H1 (cell line): ENCODE data around the gene DCLRE1B. TPM values are rescaled to one million over a fixed set of nuclear protein-coding genes. Genes with fewer than 3 reads are reported as not detected.

ENCODE experiments used
- EP300 ChIP-seq, 2 experiments: IDR thresholded peaks; 1 replicate in 1 of 2; 2 replicates in 1 of 2; pipeline ENCODE4 v1.6.1; 2011 to 2012; ENCODE audit warnings: low read depth in 2 of 2, low read length in 2 of 2, mild to moderate bottlenecking in 2 of 2, borderline replicate concordance in 1 of 2, inconsistent platforms in 1 of 2, moderate library complexity in 1 of 2
- HDAC6 ChIP-seq: IDR thresholded peaks from one replicate; pipeline ENCODE4 v1.7.1; 2012; ENCODE audit warnings: low read depth, mild to moderate bottlenecking, inconsistent platforms, low read length, moderate library complexity
- SP2 ChIP-seq: IDR thresholded peaks from 2 replicates; pipeline ENCODE4 v1.6.1; 2012; ENCODE audit warnings: mild to moderate bottlenecking, low read length, inconsistent platforms
- YY1 ChIP-seq: IDR thresholded peaks from 2 replicates; pipeline ENCODE4 v1.6.1; 2011; ENCODE audit warnings: low read depth, mild to moderate bottlenecking, low read length
- polyA plus RNA-seq, 7 experiments: library from polyadenylated mRNA; depleted of rRNA in 3 of 7; stranded (reverse) in 5 of 7; unstranded in 2 of 7; fragments of >200 nt in 5 of 7; fragments of 200-250 nt in 2 of 7; gene quantifications; 1 replicate in 5 of 7; 2 replicates in 1 of 7; 4 replicates in 1 of 7; pipeline versions ENCODE4 v1.2.1 to v1.2.3, GENCODE V29; 2011 to 2013; ENCODE audit warnings: missing spikeins in 2 of 7, mixed read lengths in 2 of 7
- total RNA-seq: library from RNA; stranded (reverse); fragmentation: NEBNext Ultra II Directional; extraction: Animal tissue kit (Norgen Biotek cat#: 25700); gene quantifications from 2 replicates; pipeline ENCODE4 v1.2.1, GENCODE V29; 2021
- TF ChIP-seq, protein P1 (sequence below): fragments of 300-600 bp; sonication (generic); IDR thresholded peaks from 2 replicates; pipeline ENCODE4 v1.7.1; 2012; ENCODE audit warnings: low read length, moderate library complexity, mild to moderate bottlenecking, inconsistent platforms; ENCODE audit not compliant: insufficient replicate concordance
- TF ChIP-seq, protein P2 (sequence below): IDR thresholded peaks from 2 replicates; pipeline ENCODE4 v1.6.1; 2012; ENCODE audit warnings: low read length, inconsistent platforms

DCLRE1B gene
- total and polyA plus RNA-seq, 2 of the 8 experiments (the other 6 are each of a cell fraction or from before 2014, with no cell fraction given): 5.5 to 11.0 TPM

DNA sequence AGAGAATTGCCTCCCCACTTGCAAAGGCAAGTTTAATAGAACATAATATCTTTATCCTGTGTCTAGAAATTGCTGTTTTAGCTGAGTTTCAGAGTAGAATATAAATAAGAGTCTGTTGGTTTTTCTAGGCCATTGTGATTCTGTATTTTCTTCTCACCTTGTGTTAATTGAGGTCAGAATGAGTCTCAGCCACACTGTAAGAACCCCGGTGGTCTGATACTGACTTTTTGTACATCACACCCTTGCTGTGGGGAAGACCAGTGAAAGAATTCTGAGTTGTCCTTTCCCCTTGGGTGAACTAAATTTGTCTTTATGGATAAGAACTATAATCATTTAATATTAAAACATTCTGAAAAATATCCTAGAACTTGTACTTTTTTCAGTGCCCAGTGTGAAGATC lies 30.8 kb downstream of the DCLRE1B start (continued):
- TF ChIP-seq, protein P1, sequence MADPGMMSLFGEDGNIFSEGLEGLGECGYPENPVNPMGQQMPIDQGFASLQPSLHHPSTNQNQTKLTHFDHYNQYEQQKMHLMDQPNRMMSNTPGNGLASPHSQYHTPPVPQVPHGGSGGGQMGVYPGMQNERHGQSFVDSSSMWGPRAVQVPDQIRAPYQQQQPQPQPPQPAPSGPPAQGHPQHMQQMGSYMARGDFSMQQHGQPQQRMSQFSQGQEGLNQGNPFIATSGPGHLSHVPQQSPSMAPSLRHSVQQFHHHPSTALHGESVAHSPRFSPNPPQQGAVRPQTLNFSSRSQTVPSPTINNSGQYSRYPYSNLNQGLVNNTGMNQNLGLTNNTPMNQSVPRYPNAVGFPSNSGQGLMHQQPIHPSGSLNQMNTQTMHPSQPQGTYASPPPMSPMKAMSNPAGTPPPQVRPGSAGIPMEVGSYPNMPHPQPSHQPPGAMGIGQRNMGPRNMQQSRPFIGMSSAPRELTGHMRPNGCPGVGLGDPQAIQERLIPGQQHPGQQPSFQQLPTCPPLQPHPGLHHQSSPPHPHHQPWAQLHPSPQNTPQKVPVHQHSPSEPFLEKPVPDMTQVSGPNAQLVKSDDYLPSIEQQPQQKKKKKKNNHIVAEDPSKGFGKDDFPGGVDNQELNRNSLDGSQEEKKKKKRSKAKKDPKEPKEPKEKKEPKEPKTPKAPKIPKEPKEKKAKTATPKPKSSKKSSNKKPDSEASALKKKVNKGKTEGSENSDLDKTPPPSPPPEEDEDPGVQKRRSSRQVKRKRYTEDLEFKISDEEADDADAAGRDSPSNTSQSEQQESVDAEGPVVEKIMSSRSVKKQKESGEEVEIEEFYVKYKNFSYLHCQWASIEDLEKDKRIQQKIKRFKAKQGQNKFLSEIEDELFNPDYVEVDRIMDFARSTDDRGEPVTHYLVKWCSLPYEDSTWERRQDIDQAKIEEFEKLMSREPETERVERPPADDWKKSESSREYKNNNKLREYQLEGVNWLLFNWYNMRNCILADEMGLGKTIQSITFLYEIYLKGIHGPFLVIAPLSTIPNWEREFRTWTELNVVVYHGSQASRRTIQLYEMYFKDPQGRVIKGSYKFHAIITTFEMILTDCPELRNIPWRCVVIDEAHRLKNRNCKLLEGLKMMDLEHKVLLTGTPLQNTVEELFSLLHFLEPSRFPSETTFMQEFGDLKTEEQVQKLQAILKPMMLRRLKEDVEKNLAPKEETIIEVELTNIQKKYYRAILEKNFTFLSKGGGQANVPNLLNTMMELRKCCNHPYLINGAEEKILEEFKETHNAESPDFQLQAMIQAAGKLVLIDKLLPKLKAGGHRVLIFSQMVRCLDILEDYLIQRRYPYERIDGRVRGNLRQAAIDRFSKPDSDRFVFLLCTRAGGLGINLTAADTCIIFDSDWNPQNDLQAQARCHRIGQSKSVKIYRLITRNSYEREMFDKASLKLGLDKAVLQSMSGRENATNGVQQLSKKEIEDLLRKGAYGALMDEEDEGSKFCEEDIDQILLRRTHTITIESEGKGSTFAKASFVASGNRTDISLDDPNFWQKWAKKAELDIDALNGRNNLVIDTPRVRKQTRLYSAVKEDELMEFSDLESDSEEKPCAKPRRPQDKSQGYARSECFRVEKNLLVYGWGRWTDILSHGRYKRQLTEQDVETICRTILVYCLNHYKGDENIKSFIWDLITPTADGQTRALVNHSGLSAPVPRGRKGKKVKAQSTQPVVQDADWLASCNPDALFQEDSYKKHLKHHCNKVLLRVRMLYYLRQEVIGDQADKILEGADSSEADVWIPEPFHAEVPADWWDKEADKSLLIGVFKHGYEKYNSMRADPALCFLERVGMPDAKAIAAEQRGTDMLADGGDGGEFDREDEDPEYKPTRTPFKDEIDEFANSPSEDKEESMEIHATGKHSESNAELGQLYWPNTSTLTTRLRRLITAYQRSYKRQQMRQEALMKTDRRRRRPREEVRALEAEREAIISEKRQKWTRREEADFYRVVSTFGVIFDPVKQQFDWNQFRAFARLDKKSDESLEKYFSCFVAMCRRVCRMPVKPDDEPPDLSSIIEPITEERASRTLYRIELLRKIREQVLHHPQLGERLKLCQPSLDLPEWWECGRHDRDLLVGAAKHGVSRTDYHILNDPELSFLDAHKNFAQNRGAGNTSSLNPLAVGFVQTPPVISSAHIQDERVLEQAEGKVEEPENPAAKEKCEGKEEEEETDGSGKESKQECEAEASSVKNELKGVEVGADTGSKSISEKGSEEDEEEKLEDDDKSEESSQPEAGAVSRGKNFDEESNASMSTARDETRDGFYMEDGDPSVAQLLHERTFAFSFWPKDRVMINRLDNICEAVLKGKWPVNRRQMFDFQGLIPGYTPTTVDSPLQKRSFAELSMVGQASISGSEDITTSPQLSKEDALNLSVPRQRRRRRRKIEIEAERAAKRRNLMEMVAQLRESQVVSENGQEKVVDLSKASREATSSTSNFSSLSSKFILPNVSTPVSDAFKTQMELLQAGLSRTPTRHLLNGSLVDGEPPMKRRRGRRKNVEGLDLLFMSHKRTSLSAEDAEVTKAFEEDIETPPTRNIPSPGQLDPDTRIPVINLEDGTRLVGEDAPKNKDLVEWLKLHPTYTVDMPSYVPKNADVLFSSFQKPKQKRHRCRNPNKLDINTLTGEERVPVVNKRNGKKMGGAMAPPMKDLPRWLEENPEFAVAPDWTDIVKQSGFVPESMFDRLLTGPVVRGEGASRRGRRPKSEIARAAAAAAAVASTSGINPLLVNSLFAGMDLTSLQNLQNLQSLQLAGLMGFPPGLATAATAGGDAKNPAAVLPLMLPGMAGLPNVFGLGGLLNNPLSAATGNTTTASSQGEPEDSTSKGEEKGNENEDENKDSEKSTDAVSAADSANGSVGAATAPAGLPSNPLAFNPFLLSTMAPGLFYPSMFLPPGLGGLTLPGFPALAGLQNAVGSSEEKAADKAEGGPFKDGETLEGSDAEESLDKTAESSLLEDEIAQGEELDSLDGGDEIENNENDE: no peak
- TF ChIP-seq EP300 (IDR thresholded peaks at IDR 0.05; ENCODE audit: borderline replicate concordance in 1 of 2, low read depth in 2 of 2, low read length in 2 of 2) (no peak), YY1 (no peak), SP2 (no peak), HDAC6 (no peak)
- TF ChIP-seq, protein P2, sequence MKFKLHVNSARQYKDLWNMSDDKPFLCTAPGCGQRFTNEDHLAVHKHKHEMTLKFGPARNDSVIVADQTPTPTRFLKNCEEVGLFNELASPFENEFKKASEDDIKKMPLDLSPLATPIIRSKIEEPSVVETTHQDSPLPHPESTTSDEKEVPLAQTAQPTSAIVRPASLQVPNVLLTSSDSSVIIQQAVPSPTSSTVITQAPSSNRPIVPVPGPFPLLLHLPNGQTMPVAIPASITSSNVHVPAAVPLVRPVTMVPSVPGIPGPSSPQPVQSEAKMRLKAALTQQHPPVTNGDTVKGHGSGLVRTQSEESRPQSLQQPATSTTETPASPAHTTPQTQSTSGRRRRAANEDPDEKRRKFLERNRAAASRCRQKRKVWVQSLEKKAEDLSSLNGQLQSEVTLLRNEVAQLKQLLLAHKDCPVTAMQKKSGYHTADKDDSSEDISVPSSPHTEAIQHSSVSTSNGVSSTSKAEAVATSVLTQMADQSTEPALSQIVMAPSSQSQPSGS: no peak
- TF ChIP-seq, all 59 proteins: peak for 0
